Adrenal gland (tissue), 12 donors: Measurements from ENCODE around the gene FGF14. TPM values are rescaled to one million over a fixed set of nuclear protein-coding genes. Genes with fewer than 3 reads are reported as not detected.

Source experiments
- DNase-seq, 7 donors: peaks; one replicate each; pipeline ENCODE4 v3.0.0-alpha.2; 2019 to 2020
- H3K27ac ChIP-seq, 5 donors: fragments of 200-600 bp; sonication (generic) in 4 of 5; 1 replicate in 3 of 5; 2 replicates in 2 of 5; pipeline versions ENCODE4 v1.5.1 to v1.8.0; 2016 to 2020; ENCODE audit warnings: mild to moderate bottlenecking in 1 of 5
- H3K27me3 ChIP-seq: fragments of 200-600 bp; 2 replicates; pipeline ENCODE4 v1.8.0; 2021
- H3K36me3 ChIP-seq, 2 donors: fragments of 200-600 bp; replicated peaks in 1 of 2; 1 replicate in 1 of 2; 2 replicates in 1 of 2; pipeline versions ENCODE4 v1.5.1 to v1.8.0; 2018 to 2022
- H3K4me1 ChIP-seq, 2 donors: fragments of 200-600 bp; replicated peaks in 1 of 2; 1 replicate in 1 of 2; 2 replicates in 1 of 2; pipeline versions ENCODE4 v1.5.1 to v1.8.0; 2018 to 2021
- H3K4me3 ChIP-seq, 4 donors: fragments of 200-600 bp; sonication (generic) in 3 of 4; one replicate each; pipeline ENCODE4 v1.5.1; 2016 to 2018
- H3K9me3 ChIP-seq, 3 donors: fragments of 200-600 bp; sonication (generic) in 1 of 3; replicated peaks in 1 of 3; 1 replicate in 2 of 3; 2 replicates in 1 of 3; pipeline versions ENCODE4 v1.5.1 to v1.8.0; 2016 to 2021
- CTCF ChIP-seq, 6 experiments: fragments of 450-650 bp in 4 of 6; fragments of 200-600 bp in 2 of 6; sonication (generic) in 1 of 6; IDR thresholded peaks; 1 replicate in 5 of 6; 2 replicates in 1 of 6; pipeline versions ENCODE4 v1.5.1 to v1.8.0; 2016 to 2021; ENCODE audit warnings: antibody characterized with exemption in 6 of 6, mild to moderate bottlenecking in 2 of 6, moderate library complexity in 1 of 6
- POLR2A ChIP-seq, 2 donors: fragments of 450-650 bp; IDR thresholded peaks; one replicate each; pipeline ENCODE4 v1.6.1; 2017; ENCODE audit warnings: antibody characterized with exemption in 2 of 2, mild to moderate bottlenecking in 2 of 2, moderate library complexity in 1 of 2
- WGBS, 4 donors: extraction: QIAGEN DNeasy Blood & Tissue Kit in 2 of 4; methylation state at CpG; one replicate each; pipeline versions ENCODE4 v1.1.5 to v1.1.7; 2013 to 2017; 5-methylcytosine and 5-hydroxymethylcytosine counted together
- intact Hi-C, 2 donors: fragments of 100-400 bp; cut with DNase I; formaldehyde crosslinking; loops; one replicate each; pipeline versions ENCODE4 v1.14.1 to v1.15.0; 2022 to 2023
- polyA plus RNA-seq, 3 donors: library from polyadenylated mRNA; stranded (reverse); fragments of 200-250 nt in 2 of 3; fragments of 350-450 nt in 1 of 3; fragmentation: Illumina TruSeq in 1 of 3; extraction: RNeasy Lipid Tissue Mini Kit (QIAGEN cat#74804) in 1 of 3; gene quantifications; one replicate each; pipeline ENCODE4 v1.2.3, GENCODE V29; 2013 to 2014
- total RNA-seq, 9 donors: library from RNA; depleted of rRNA in 4 of 9; stranded (reverse); fragments of >200 nt in 4 of 9; fragments of 120-200 nt in 1 of 9; fragmentation: NEBNext Ultra II Directional in 1 of 9; extraction: Animal tissue kit (Norgen Biotek cat#: 25700) in 1 of 9; gene quantifications; one replicate each; pipeline versions ENCODE4 v1.1.0 to v1.2.4, GENCODE V29; 2013 to 2023
- donor health status: healthy with polysubstance abuse.
- donor health status: Bipolar disorder and iron deficiency.
- donor health status: DM: yes; HTN: yes; CAD: no.
- donor health status: DM: no; HTN: no; CAD: no.
- donor health status: DM: no; HTN: no; CAD: no.
- donor health status: DM: yes; HTN: yes; CAD: no.

Gene FGF14
- total and polyA plus RNA-seq, 12 donors, result 0.32 to 9.3 (median 2.8) TPM; not detected in 2

GRCh38 chr13:101955764-101956163, 446.1 kb downstream of the FGF14 start:
- no peak for TF ChIP-seq CTCF (IDR thresholded peaks at IDR 0.05)
- TF ChIP-seq POLR2A (IDR thresholded peaks at IDR 0.05), result no peak
- no peak overlapping the region for H3K4me3 ChIP-seq
- intact Hi-C loops, result no loop called here
- H3K4me1 ChIP-seq, result no peaks in the 10 kb centered on the region
- no peaks in the 10 kb centered on the region for H3K27me3 ChIP-seq
- no peaks in the 10 kb centered on the region for H3K9me3 ChIP-seq
- WGBS, 4 donors, result 38 to 55% (median 44%) methylated on average over 3 of the region's 3 CpGs
- H3K27ac ChIP-seq, result no peak overlapping the region
- H3K36me3 ChIP-seq, result no peaks in the 10 kb centered on the region
- DNase-seq, result no peak

GRCh38 chr13:101951114-101951513, 450.7 kb downstream of the FGF14 start:
- TF ChIP-seq POLR2A (IDR thresholded peaks at IDR 0.05) (no peak), CTCF (IDR thresholded peaks at IDR 0.05) (no peak)
- whole genome bisulfite sequencing, 4 donors, result 65 to 68% (median 67%) methylated on average over 2 of the region's 2 CpGs
- Histone ChIP-seq H3K27me3 (no peaks in the 10 kb centered on the region), H3K9me3 (no peaks in the 10 kb centered on the region), H3K4me3 (no peak overlapping the region), H3K36me3 (no peaks in the 10 kb centered on the region), H3K4me1 (no peaks in the 10 kb centered on the region), H3K27ac (no peak overlapping the region)
- intact Hi-C loops, result no loop called here
- DNase-seq, result no peak

- no peaks in the 10 kb centered on the region for H3K9me3 ChIP-seq
- intact Hi-C loops, result loop anchor here in 1 of 2 donors (10.0 kb wide), 1 partner anchor 505 kb away; no protein-coding TSS in a partner anchor
Measured at GRCh38 chr13:101949681-101950080, 452.2 kb downstream of the FGF14 start.

GRCh38 chr13:101946401-101946800, 455.4 kb downstream of the FGF14 start:
- no peak for TF ChIP-seq CTCF (IDR thresholded peaks at IDR 0.05)
- TF ChIP-seq POLR2A (IDR thresholded peaks at IDR 0.05), result no peak
- intact Hi-C loops, result loop anchor here in 1 of 2 donors (10.0 kb wide), 1 partner anchor 508 kb away; no protein-coding TSS in a partner anchor

More at GRCh38 chr13:101949681-101950080, 452.2 kb downstream of the FGF14 start:
- no peaks in the 10 kb centered on the region for H3K36me3 ChIP-seq
- H3K27ac ChIP-seq, result no peak overlapping the region
- no peaks in the 10 kb centered on the region for H3K4me1 ChIP-seq
- no peaks in the 10 kb centered on the region for H3K27me3 ChIP-seq
- no peak overlapping the region for H3K4me3 ChIP-seq
- DNase-seq, result no peak
- TF ChIP-seq CTCF (IDR thresholded peaks at IDR 0.05), result no peak
- TF ChIP-seq POLR2A (IDR thresholded peaks at IDR 0.05), result no peak

More at GRCh38 chr13:101946401-101946800, 455.4 kb downstream of the FGF14 start:
- Histone ChIP-seq H3K4me1 (peaks cover 0 to 4% of the 10 kb centered on the region in 2 donors), H3K27ac (no peak overlapping the region), H3K9me3 (no peaks in the 10 kb centered on the region), H3K4me3 (no peak overlapping the region), H3K27me3 (no peaks in the 10 kb centered on the region), H3K36me3 (no peaks in the 10 kb centered on the region)
- DNase-seq, result no peak
